ENCODE results near the gene TMEM184C.
A peak's percentile ranks its signal among the peaks of the same experiment; 100 is the strongest.

TMEM184C gene

DNA sequence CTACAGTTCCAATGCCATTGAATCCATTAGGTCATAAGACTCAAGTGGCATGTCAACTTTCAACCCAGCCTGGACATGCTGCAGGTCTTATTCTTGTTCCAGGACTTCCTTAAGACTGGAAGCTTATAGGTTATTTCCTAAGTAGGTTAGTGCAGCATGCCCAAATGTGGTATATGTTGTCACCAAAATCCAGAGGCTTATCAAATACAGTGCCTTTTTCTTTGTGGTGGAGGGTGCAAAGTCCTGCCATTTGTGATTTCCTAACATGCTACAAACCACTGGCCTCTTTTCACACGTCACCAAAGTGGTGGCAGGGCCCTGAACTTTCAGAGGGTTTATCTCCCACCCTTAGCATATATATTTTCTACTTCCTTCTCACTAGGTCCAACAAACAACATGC lies 9.7 kb upstream of the TMEM184C start:
- in situ Hi-C loops (cut with MboI; ENCODE audit: low pct_unique_long_range_greater_than_20kb, low sequenced_read_pairs, unreplicated experiment): no loop called here
- DNase-seq (ENCODE audit: low spot score): no peak
- TF ChIP-seq, protein P1, sequence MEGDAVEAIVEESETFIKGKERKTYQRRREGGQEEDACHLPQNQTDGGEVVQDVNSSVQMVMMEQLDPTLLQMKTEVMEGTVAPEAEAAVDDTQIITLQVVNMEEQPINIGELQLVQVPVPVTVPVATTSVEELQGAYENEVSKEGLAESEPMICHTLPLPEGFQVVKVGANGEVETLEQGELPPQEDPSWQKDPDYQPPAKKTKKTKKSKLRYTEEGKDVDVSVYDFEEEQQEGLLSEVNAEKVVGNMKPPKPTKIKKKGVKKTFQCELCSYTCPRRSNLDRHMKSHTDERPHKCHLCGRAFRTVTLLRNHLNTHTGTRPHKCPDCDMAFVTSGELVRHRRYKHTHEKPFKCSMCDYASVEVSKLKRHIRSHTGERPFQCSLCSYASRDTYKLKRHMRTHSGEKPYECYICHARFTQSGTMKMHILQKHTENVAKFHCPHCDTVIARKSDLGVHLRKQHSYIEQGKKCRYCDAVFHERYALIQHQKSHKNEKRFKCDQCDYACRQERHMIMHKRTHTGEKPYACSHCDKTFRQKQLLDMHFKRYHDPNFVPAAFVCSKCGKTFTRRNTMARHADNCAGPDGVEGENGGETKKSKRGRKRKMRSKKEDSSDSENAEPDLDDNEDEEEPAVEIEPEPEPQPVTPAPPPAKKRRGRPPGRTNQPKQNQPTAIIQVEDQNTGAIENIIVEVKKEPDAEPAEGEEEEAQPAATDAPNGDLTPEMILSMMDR (IDR thresholded peaks at IDR 0.05; ENCODE audit: extremely low read depth, insufficient read depth, missing control alignments): no peak

DNA sequence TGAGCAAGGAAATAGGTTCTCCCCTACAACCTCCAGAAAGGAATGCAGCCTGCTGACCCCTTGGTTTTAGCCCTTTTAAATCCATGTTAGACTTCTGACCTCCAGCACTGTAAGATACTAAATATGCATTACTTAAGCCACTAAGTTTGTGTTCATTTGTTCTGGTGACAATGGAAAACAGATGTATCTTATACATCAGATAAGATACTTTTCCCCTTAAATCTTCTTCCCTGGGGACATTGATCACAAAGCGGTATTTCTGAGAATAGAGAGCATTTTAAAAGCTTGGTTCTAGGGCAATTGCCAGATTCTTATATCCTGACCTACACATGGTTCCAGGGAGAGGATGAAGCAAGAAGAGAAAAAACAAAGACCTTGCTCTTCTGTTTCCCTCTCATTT lies 6.5 kb upstream of the TMEM184C start:
- in situ Hi-C loops (cut with MboI; ENCODE audit: low pct_unique_long_range_greater_than_20kb, low sequenced_read_pairs, unreplicated experiment): no loop called here
- TF ChIP-seq, protein P1 (IDR thresholded peaks at IDR 0.05; ENCODE audit: extremely low read depth, insufficient read depth, missing control alignments): no peak
- DNase-seq (ENCODE audit: low spot score): no peak

DNA sequence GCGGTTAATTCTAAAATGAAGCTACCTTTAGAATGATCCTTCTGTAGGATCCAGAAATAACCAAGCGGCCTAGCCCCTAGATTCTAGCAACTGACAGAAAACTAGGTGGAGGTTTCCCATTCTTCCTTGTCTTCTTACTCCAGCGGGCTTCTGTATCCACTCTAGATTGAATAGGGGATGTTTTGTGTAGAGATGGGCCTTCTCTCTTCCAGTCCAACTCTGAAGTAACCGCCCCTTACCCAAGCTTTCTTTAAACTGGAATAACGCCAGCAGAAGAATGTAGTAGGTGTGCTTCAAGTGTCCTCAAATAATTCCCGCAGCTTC lies 386 bp upstream of the TMEM184C start:
- in situ Hi-C loops (cut with MboI; ENCODE audit: low pct_unique_long_range_greater_than_20kb, low sequenced_read_pairs, unreplicated experiment): no loop called here
- TF ChIP-seq, protein P1 (IDR thresholded peaks at IDR 0.05; ENCODE audit: extremely low read depth, insufficient read depth, missing control alignments): no peak
- peak; percentile 13 for DNase-seq (ENCODE audit: low spot score)

DNA sequence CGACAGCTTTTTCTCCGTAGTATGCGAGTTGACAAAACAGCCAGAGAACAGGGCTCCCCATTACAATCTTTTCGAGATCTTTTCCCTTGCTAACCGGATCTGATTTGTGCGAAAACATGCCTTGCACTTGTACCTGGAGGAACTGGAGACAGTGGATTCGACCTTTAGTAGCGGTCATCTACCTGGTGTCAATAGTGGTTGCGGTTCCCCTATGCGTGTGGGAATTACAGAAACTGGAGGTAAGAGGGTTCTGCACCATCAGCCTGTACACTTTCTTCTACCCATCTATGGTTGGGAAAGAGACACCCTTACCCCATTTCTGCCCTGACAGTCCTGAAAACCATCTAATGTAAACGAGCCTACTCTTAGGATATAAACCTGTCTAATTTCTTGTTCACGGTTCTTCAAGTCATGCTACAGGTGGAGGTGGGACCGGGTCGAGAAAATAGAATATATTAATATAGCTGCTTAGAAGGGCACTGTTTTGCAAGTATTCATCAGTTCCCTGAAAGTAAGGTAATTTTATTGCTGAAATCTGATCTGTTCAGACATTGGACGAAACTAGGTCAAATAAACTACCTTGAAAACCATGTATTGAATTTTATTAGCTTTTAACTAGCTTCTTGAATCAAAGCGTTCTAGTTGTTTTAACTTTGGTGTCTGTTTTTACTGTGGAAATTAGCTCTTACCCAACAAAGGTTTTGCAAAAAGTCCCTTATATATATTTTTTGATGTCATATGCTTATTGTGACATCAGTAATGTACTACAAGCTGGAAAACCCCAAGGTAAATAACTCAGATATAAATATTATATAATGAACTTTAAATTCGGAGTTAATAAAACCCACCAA lies 869 bp downstream of the TMEM184C start:
- DNase-seq (ENCODE audit: low spot score): no peak
- TF ChIP-seq, protein P1 (IDR thresholded peaks at IDR 0.05; ENCODE audit: extremely low read depth, insufficient read depth, missing control alignments): no peak
- in situ Hi-C loops (cut with MboI; ENCODE audit: low pct_unique_long_range_greater_than_20kb, low sequenced_read_pairs, unreplicated experiment): no loop called here

DNA sequence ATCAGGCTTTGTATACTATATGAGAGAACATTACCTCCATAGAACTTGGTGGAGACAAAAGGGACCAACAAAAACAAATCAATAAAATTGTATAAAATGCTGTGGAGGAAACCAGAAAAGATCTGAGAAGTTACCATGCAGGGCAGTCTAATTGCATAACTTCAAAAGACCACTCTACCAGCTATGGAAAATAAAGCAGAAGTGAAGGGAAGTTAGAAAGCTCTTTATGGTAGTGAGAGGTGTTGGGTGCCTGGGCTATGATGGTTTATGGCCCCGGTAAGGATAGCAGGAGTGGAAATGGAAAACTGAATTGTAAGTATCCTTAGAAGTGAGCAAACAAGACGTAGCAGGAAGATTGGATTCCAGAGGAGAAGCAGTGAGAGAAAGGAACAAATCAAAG lies 3.1 kb downstream of the TMEM184C start:
- in situ Hi-C loops (cut with MboI; ENCODE audit: low pct_unique_long_range_greater_than_20kb, low sequenced_read_pairs, unreplicated experiment): no loop called here
- DNase-seq (ENCODE audit: low spot score): no peak
- TF ChIP-seq, protein P1 (IDR thresholded peaks at IDR 0.05; ENCODE audit: extremely low read depth, insufficient read depth, missing control alignments): no peak

DNA sequence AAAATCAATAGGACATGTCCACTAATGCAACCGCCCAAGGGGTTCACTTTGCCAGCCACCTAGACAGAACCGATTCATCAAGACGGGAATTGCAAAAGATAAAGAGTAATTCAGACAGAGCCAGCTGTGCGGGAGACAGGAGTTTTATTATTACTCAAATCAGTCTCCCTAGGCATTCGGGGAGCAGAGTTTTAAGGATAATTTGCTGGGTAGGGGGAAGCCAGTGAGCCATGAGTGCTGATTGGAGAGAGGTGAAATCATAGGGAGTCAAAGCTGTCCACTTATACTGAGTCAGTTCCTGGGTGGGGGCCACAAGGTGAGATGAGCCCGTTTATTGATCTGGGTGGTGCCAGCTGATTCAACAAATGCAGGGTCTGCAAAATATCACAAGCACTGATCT lies 8.5 kb downstream of the TMEM184C start:
- TF ChIP-seq, protein P1 (IDR thresholded peaks at IDR 0.05; ENCODE audit: extremely low read depth, insufficient read depth, missing control alignments): no peak
- DNase-seq (ENCODE audit: low spot score): no peak
- in situ Hi-C loops (cut with MboI; ENCODE audit: low pct_unique_long_range_greater_than_20kb, low sequenced_read_pairs, unreplicated experiment): no loop called here
